Nephron progenitor cell (in vitro differentiated cells): ENCODE measurements around the gene SMARCAD1.

Source experiments
- DNase-seq: peaks from one replicate; pipeline ENCODE4 v3.0.0; 2021
- H3K27ac Mint-ChIP-seq: 2 replicates; pipeline ENCODE4 v1.8.0; 2021; ENCODE audit warnings: mild to moderate bottlenecking, moderate library complexity, mixed read lengths
- H3K27me3 Mint-ChIP-seq: 2 replicates; pipeline ENCODE4 v1.8.0; 2021; ENCODE audit warnings: mild to moderate bottlenecking, low read depth, mixed read lengths; ENCODE audit not compliant: poor library complexity
- H3K36me3 Mint-ChIP-seq: 2 replicates; pipeline ENCODE4 v1.8.0; 2021; ENCODE audit warnings: low read depth, mixed read lengths
- H3K4me1 Mint-ChIP-seq: 2 replicates; pipeline ENCODE4 v1.8.0; 2021; ENCODE audit warnings: mixed read lengths
- H3K4me3 Mint-ChIP-seq: 2 replicates; pipeline ENCODE4 v1.8.0; 2021; ENCODE audit warnings: mild to moderate bottlenecking, moderate library complexity, mixed read lengths
- H3K9me3 Mint-ChIP-seq: 2 replicates; pipeline ENCODE4 v1.8.0; 2021; ENCODE audit warnings: mild to moderate bottlenecking, moderate library complexity, mixed read lengths
- CTCF ChIP-seq: fragments of 200-600 bp; sonication (generic); IDR thresholded peaks from 2 replicates; pipeline ENCODE4 v1.5.0; 2021; ENCODE audit warnings: antibody characterized with exemption

SMARCAD1 gene

GRCh38 chr4:94169803-94170372 lies 37.8 kb upstream of the SMARCAD1 start:
- no peak for DNase-seq
- no peak overlapping the region for H3K27ac Mint-ChIP-seq
- no peaks in the 10 kb centered on the region for H3K4me1 Mint-ChIP-seq
- H3K4me3 Mint-ChIP-seq, result no peak overlapping the region
- no peaks in the 10 kb centered on the region for H3K27me3 Mint-ChIP-seq
- peaks cover 8% of the 10 kb centered on the region for H3K36me3 Mint-ChIP-seq
- no peak for TF ChIP-seq CTCF
- H3K9me3 Mint-ChIP-seq, result peaks cover 24% of the 10 kb centered on the region

GRCh38 chr4:94171616-94172015 lies 36.0 kb upstream of the SMARCAD1 start:
- no peak for DNase-seq
- no peaks in the 10 kb centered on the region for H3K4me1 Mint-ChIP-seq
- peaks cover 24% of the 10 kb centered on the region for H3K9me3 Mint-ChIP-seq
- peak; percentile 30 for TF ChIP-seq CTCF
- H3K27me3 Mint-ChIP-seq, result no peaks in the 10 kb centered on the region
- peaks cover 8% of the 10 kb centered on the region for H3K36me3 Mint-ChIP-seq
- no peak overlapping the region for H3K4me3 Mint-ChIP-seq
- no peak overlapping the region for H3K27ac Mint-ChIP-seq

- Mint-ChIP-seq H3K27me3 (peaks cover 3% of the 10 kb centered on the region), H3K9me3 (peaks cover 14% of the 10 kb centered on the region), H3K36me3 (peaks cover 8% of the 10 kb centered on the region), H3K4me3 (no peak overlapping the region), H3K27ac (no peak overlapping the region), H3K4me1 (no peaks in the 10 kb centered on the region)
- no peak for TF ChIP-seq CTCF
- DNase-seq, result no peak
These were observed 32.0 kb upstream of the SMARCAD1 start for GRCh38 chr4:94175553-94176261.

- no peak overlapping the region for H3K27ac Mint-ChIP-seq
- peaks cover under 1% of the 10 kb centered on the region for H3K9me3 Mint-ChIP-seq
- no peak overlapping the region for H3K4me3 Mint-ChIP-seq
- H3K4me1 Mint-ChIP-seq, result no peaks in the 10 kb centered on the region
- DNase-seq, result no peak
- peaks cover 3% of the 10 kb centered on the region for H3K27me3 Mint-ChIP-seq
- no peak for TF ChIP-seq CTCF
- no peaks in the 10 kb centered on the region for H3K36me3 Mint-ChIP-seq
These were observed 29.8 kb upstream of the SMARCAD1 start for GRCh38 chr4:94177822-94178221.

GRCh38 chr4:94181815-94182214 lies 25.9 kb upstream of the SMARCAD1 start:
- DNase-seq, result no peak
- H3K36me3 Mint-ChIP-seq, result no peaks in the 10 kb centered on the region
- H3K4me1 Mint-ChIP-seq, result no peaks in the 10 kb centered on the region

More at GRCh38 chr4:94181815-94182214, 25.9 kb upstream of the SMARCAD1 start:
- Mint-ChIP-seq H3K27ac (no peak overlapping the region), H3K9me3 (no peaks in the 10 kb centered on the region), H3K27me3 (peaks cover 3% of the 10 kb centered on the region), H3K4me3 (no peak overlapping the region)
- TF ChIP-seq CTCF, result no peak
